Erythroblast (primary cell): ENCODE data around the gene H6PD.

Experiments
- GATA1 ChIP-seq: IDR thresholded peaks from 2 replicates; pipeline ENCODE4 v1.6.1; 2011; ENCODE audit warnings: low read depth, mild to moderate bottlenecking, control low read depth, low read length, moderate library complexity
- POLR2A ChIP-seq: IDR thresholded peaks from 2 replicates; pipeline ENCODE4 v1.6.1; 2011; ENCODE audit warnings: mild to moderate bottlenecking, low read length

- TF ChIP-seq POLR2A, result no peak
- no peak for TF ChIP-seq GATA1
Measured at GRCh38 chr1:9260059-9260766, 25.6 kb downstream of the H6PD start.
